Iris pigment epithelial cell (primary cell): Measurements from ENCODE around the gene TNRC6A.
A peak's percentile ranks its signal among the peaks of the same experiment; 100 is the strongest.
"Not testable (repeated sequence)": the region's sequence is repeated elsewhere in the genome, so short reads cannot be mapped to it uniquely, and the experiment has no call there.

Source experiments
- DNase-seq: peaks from one replicate; pipeline ENCODE4 v3.0.0-alpha.2; 2011; ENCODE audit warnings: low read depth

The TNRC6A gene

DNA sequence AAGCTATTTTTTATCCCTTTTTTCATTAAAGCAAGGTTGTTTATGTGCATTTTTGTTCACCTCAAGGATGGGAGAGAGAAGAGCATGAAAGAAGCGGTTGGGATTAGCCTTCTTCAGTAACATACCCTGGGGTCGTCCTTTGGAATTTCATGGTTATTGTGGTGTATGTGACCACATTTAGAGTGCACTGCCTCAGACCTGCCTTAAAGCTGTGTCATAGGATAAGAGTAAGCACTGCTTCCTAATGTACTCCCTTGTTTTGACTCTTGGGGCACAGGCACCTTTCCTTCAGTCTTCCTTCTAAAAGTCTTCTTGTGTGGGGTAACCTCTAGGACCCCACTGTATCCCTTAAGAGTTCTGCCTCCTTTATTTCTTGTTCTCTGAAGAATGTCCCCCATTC lies 28.9 kb downstream of the TNRC6A start:
- DNase-seq: peak; percentile 36

DNA sequence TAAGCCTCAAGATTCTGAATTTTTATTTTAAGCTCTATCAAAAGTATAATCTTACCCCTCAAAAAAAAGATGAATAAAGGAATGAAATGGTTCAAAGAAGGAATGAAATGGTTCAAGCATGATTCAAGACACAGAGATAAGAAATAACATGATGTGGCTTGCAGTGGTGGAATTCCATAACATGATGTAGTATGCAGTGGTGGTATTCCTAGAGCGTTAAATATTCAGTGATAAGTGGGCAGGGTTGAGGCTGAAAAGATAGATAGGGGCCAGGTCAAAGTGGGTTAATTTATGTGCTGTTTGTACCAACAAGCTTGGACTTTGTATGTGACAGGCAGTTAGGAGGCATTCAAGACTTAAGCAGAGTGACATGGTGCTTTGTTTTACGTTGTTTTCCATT lies 29.6 kb downstream of the TNRC6A start:
- DNase-seq: no peak

- DNase-seq: no peak
These were observed 32.1 kb downstream of the TNRC6A start for GRCh38 chr16:24761526-24761925.

- DNase-seq: no peak
These were observed 35.5 kb downstream of the TNRC6A start for GRCh38 chr16:24764916-24765315.

GRCh38 chr16:24766057-24766456 lies 36.6 kb downstream of the TNRC6A start:
- no peak for DNase-seq

DNA sequence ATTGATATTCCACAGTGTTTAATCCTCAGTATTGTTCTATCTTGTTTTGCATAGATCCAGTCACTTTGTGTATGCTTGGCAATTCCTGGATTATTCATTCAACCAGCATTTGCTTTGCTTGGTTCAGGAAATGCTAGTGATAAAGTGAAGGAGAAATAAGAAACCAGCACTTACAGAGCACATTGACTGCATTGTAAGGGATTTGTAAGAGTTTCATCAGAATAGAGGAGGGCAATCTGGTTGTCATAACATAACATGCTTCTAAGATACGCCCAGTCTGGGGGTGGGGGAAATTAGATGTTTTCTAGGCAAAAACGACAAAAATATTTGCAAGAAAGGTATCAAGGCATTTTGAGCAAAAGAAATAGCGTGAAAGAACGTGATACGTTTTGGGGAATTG lies 40.4 kb downstream of the TNRC6A start:
- peak; percentile 73 for DNase-seq

DNA sequence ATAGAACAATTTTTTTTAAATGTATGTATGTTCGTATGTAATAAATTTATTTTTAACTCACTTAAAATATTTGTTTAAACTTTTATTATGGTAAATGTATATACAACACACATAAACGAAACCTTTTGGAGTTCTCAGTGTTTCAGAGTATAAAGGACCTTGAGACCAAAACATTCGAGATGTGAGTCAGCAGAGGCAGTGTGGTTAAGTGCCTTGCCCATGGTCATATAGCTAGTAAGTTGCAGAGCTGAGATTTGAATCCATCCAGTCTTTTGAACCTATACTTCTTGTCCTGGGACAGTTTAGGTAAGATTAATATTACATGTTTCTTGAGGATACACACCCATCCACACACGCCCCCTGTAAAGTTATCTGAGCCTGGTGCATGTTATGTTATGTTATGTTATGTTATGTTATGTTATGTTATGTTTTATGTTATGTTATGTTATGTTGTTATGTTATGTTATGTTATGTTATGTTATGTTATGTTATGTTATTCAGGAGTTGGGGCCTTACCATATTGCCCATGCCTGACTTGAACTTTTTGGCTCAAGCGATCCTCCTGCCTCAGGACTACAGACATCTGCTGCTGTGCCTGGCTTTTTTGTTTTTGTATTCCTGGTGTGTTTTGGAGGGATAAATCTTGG lies 41.8 kb downstream of the TNRC6A start:
- peak; percentile 83 for DNase-seq

GRCh38 chr16:24771779-24772157 lies 42.3 kb downstream of the TNRC6A start:
- peak; percentile 41 for DNase-seq

DNA sequence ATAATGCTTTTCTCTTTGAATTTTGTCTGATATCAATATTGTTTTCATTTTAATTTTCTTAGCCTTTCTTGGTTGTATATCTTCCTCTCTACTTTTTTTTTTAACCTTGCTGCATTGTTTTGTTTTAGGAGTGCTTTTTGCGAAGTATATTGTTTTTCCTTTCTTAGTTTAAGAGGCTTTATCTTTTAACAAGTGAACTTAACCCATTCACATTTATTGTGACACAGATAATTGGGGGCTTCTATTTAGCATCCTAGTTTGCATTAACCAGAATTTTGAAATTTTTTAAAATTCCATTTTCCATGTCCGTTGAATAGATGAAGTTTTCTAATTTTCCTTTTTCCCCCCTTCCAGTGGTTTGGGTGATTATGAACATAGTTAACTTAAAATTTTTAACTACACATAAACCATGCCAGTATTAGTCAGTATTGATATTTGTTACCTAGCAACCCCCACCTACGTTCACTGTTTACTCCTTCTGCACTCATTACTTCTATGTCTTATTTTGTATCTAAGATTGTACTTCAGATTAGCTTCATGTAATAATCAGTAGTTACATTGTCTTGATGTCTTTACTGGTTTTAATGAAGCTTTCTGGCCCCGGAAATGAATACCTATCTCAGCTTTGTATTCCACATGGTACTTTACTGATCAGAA lies 44.4 kb downstream of the TNRC6A start:
- no peak for DNase-seq

DNA sequence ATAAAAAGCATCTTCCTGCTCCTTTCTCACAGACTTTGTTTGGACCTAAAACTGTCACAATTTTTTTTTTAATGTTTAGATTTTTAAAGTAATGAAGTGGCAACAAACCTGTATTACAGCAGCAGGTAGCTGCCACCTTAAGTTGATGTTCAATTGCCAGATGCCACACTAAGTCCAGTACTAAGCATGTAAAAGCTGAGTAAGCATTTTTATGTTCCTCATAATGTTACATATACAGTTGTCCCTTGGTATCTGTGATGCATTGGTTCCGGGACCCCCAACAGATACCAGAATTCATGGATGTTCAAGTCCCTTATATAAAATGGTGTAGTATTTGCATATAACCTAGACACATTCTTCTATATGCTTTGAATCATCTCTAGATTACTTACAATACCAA lies 45.1 kb downstream of the TNRC6A start:
- DNase-seq: no peak

- DNase-seq: peak; percentile 67
These were observed 46.0 kb downstream of the TNRC6A start for GRCh38 chr16:24775455-24775854.

GRCh38 chr16:24776501-24777220 lies 47.2 kb downstream of the TNRC6A start:
- peak; percentile 57 for DNase-seq

DNA sequence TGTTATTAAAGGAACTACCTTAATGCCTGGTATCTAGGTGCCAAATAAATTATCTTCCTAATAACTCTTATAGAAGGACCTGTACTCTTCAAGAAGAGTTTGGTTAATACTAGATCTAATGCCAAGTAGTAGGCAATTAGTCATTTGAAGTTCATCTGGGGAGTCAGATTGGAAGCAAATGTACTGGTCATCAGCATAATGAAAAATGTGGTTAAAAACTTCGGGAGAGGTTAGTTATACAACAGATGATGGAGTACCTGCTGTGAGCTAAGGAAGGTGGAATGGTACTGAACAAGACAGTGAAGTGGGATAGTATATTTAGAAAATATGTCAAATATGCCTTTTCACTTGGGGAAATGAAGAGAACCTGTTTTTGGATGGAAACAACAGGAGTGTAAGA lies 49.2 kb downstream of the TNRC6A start:
- DNase-seq: no peak

DNA sequence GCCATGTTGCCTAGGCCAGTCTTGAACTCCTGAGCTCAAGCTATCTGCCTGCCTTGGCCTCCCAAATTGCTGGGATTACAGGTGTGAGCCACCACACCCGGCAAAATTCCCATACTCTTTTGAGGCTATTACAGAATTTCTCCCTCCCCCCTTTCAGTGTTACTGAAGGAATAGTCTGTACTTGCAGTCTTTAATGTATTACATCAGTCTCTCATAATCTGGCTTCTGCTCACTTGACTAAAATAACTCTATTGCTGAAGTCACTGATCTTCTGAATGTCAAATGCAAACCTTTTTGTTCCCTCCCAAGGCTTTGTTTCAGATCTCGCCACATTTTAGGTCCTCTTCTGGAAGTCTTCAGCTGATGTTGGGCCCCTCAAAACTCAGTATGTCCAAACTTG lies 51.8 kb downstream of the TNRC6A start:
- no peak for DNase-seq

DNA sequence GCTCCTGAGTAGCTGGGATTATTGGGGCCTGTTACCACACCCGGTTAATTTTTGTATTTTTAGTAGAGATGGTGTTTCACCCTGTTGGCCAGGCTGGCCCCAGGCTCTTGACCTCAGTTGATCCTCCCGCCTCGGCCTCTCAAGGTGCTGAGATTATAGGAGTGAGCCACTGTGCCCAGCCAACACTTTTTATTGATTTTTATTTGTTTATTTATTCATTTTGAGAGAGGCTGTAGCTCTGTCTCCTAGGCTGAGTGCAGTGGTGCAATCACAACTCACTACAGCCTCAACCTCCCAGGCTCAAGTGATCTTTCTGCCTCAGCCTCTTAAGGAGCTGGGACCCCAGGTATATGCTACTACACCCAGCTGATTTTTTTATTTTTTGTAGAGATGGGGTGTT lies 54.7 kb downstream of the TNRC6A start:
- DNase-seq: no peak

- DNase-seq: no peak
These were observed 60.4 kb downstream of the TNRC6A start for GRCh38 chr16:24789881-24790280.

- peak; percentile 55 for DNase-seq
These were observed 71.1 kb downstream of the TNRC6A start for GRCh38 chr16:24800586-24800985.

DNA sequence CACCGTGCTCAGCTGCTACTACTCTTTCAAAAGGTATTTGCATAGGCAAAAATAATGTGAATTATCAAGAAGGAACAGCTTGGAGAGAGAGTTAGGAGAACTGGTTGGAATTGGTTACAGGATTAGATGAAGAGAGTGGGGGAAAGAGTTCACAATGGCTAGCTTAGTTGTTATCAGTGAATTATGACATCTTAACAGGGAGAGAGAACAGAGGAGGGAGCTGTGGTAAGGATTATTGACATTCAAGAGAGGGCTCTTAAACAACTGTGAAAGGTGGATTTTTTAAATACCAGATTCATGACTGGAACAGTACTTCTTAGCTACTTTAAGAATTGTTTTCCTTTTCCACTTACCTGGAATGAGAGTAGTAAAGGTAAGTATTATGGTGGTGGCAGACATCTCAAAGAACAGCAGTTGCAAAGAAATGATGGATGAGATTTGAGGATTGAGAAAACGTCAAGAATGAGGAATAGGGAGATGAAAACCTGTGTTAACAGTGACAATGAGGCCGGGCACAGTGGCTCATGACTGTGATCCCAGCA lies 72.4 kb downstream of the TNRC6A start:
- peak; percentile 64 for DNase-seq

DNA sequence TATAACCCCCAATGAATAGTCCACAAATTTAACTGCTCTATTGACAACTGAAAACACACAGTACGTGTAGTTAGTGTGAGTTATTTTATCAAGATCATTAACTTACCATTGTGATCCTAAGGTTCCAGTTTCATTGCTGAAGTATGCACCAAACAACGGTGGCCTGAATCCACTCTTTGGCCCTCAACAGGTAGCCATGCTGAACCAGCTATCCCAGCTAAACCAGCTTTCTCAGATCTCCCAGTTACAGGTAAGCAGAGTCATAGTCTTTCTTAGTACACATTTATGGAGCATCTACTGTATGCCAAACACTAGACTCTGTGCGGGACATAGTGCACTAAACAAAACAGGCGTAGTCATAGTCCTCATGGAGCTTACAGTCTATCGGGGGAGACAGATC lies 76.0 kb downstream of the TNRC6A start:
- no peak for DNase-seq

GRCh38 chr16:24807301-24807700 lies 77.8 kb downstream of the TNRC6A start:
- no peak for DNase-seq

GRCh38 chr16:24810951-24811843 lies 81.7 kb downstream of the TNRC6A start:
- DNase-seq: no peak

- DNase-seq: not testable (repeated sequence)
These were observed 83.4 kb downstream of the TNRC6A start for GRCh38 chr16:24812813-24813212.
